ENCODE data around the gene KNCN. TPM values are rescaled to one million over a fixed set of nuclear protein-coding genes. Genes with fewer than 3 reads are reported as not detected.

The KNCN gene
- total RNA-seq, 1 experiment from 2014 or later, result not detected

DNA sequence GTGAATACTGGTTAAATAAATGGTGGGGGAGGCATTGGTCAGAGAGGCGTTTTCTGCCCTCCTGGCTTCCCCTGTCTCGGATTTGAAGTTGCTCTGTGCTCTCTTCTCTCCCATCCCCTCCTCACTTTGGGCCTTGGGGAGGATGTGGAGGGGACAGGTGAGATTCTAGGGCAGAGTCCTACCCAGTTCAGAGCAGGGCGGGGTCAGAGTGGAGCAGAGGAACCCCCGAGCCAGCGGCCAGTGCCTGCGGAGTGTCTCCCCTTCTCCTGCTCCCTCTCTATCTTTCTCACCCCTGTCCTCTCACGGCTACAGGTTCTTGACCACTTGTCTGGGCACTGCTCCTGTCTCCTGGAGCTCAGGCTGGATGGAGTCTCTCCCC, 8.1 kb downstream of the KNCN start:
- H2BK12ac ChIP-seq (ENCODE audit: insufficient read length, low read depth, low read length), result no peak overlapping the region
- no peaks in the 10 kb centered on the region for H3K79me1 ChIP-seq (ENCODE audit: insufficient read depth, low read depth, low read length, poor library complexity, severe bottlenecking)
- TF ChIP-seq, protein P1, sequence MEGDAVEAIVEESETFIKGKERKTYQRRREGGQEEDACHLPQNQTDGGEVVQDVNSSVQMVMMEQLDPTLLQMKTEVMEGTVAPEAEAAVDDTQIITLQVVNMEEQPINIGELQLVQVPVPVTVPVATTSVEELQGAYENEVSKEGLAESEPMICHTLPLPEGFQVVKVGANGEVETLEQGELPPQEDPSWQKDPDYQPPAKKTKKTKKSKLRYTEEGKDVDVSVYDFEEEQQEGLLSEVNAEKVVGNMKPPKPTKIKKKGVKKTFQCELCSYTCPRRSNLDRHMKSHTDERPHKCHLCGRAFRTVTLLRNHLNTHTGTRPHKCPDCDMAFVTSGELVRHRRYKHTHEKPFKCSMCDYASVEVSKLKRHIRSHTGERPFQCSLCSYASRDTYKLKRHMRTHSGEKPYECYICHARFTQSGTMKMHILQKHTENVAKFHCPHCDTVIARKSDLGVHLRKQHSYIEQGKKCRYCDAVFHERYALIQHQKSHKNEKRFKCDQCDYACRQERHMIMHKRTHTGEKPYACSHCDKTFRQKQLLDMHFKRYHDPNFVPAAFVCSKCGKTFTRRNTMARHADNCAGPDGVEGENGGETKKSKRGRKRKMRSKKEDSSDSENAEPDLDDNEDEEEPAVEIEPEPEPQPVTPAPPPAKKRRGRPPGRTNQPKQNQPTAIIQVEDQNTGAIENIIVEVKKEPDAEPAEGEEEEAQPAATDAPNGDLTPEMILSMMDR (conservative IDR thresholded peaks at IDR 0.05), result no peak
- Mint-ChIP-seq H3K36me3 (ENCODE audit: insufficient read depth in 1 of 3, low read depth in 3 of 3) (no peaks in the 10 kb centered on the region; a peak in 1 of 7 replicates), H3K4me3 (peak overlapping the region; percentile 70 to 81), H3K4me1 (peaks cover 20 to 27% of the 10 kb centered on the region in 2 experiments), H3K27ac (no peak overlapping the region), H3K27me3 (ENCODE audit: low read depth) (peaks cover 95% of the 10 kb centered on the region), H3K9me3 (no peaks in the 10 kb centered on the region)
- peak overlapping the region; percentile 44 for H3K4me2 ChIP-seq (ENCODE audit: insufficient read depth, insufficient read length, low read length)
- H3T11ph ChIP-seq (ENCODE audit: low read length), result no peak overlapping the region
- H3K4ac ChIP-seq (ENCODE audit: low read depth, low read length), result no peak overlapping the region
- H2BK20ac ChIP-seq (ENCODE audit: low read depth, low read length, poor library complexity, severe bottlenecking), result no peak overlapping the region
- no peak overlapping the region for H2BK120ac ChIP-seq (ENCODE audit: low read depth, low read length, poor library complexity, severe bottlenecking)
- H3K9me3 ChIP-seq (ENCODE audit: control insufficient read depth, low read depth, low read length), result no peaks in the 10 kb centered on the region
- H3K9ac ChIP-seq (ENCODE audit: extremely low read depth, insufficient read length, low read length), result no peak overlapping the region
- no CpG with 5 or more reads among the region's 7 CpGs for WGBS (ENCODE audit: extremely low coverage, insufficient read length, low lambda C conversion rate)
- no peak overlapping the region for H4K5ac ChIP-seq (ENCODE audit: insufficient read length, low read depth, low read length)
- H3K14ac ChIP-seq (ENCODE audit: insufficient read depth, low read length), result no peak overlapping the region
- H3K27me3 ChIP-seq (ENCODE audit: insufficient read depth, low read length), result peaks cover 36% of the 10 kb centered on the region
- peaks cover 11% of the 10 kb centered on the region for H3K23me2 ChIP-seq (ENCODE audit: insufficient read length, low read depth, low read length, poor library complexity, severe bottlenecking)
- no peak overlapping the region for H2AK5ac ChIP-seq (ENCODE audit: insufficient read length, low read length)
- H4K8ac ChIP-seq (replicated peaks; ENCODE audit: insufficient read length, low read depth, low read length), result no peak overlapping the region
- H3K27ac ChIP-seq (ENCODE audit: insufficient read length, low read depth, low read length), result no peak overlapping the region
- no peak overlapping the region for H2BK5ac ChIP-seq (ENCODE audit: insufficient read length, low read length)
- H4K91ac ChIP-seq (ENCODE audit: insufficient read length, low read depth, low read length), result no peak overlapping the region
- no peak for DNase-seq
- no peak overlapping the region for H3K23ac ChIP-seq (ENCODE audit: insufficient read length, low read depth, low read length)
- no peaks in the 10 kb centered on the region for H3K79me2 ChIP-seq (ENCODE audit: insufficient read depth, low read length)
- no peaks in the 10 kb centered on the region for H3K4me1 ChIP-seq (ENCODE audit: insufficient read depth, low read length)
- H2BK15ac ChIP-seq (ENCODE audit: low read depth, low read length), result no peak overlapping the region
- H2AFZ ChIP-seq (ENCODE audit: low read length), result no peak overlapping the region
- H3K56ac ChIP-seq (ENCODE audit: insufficient read length, low read depth, low read length), result no peak overlapping the region
- H4K20me1 ChIP-seq (ENCODE audit: control insufficient read depth, insufficient read depth, insufficient read length), result no peaks in the 10 kb centered on the region
- no peak overlapping the region for H3K18ac ChIP-seq (ENCODE audit: insufficient read length, low read depth, low read length)
